Transverse colon (tissue), 3 donors: ENCODE results near the gene APEX2.

ENCODE experiments used
- CTCF ChIP-seq, 5 experiments: fragments of 200-600 bp in 3 of 5; fragments of 450-650 bp in 2 of 5; sonication (generic) in 3 of 5; IDR thresholded peaks; 1 replicate in 2 of 5; 2 replicates in 3 of 5; pipeline ENCODE4 v1.5.1; 2016 to 2017; ENCODE audit warnings: antibody characterized with exemption in 5 of 5, inconsistent platforms in 3 of 5, mild to moderate bottlenecking in 2 of 5, moderate library complexity in 1 of 5
- POLR2A ChIP-seq: fragments of 450-650 bp; IDR thresholded peaks from one replicate; pipeline ENCODE4 v1.6.1; 2016; ENCODE audit warnings: antibody characterized with exemption, mild to moderate bottlenecking, moderate library complexity

GRCh38 chrX:54979432-54979831 is 20.7 kb upstream of the APEX2 start:
- no peak for TF ChIP-seq CTCF (IDR thresholded peaks at IDR 0.05)
- no peak for TF ChIP-seq POLR2A
